Measurements from ENCODE around the gene UBE2H.
A peak's percentile ranks its signal among the peaks of the same experiment; 100 is the strongest.
"Not testable (repeated sequence)": the region's sequence is repeated elsewhere in the genome, so short reads cannot be mapped to it uniquely, and the experiment has no call there.

Gene UBE2H

DNA sequence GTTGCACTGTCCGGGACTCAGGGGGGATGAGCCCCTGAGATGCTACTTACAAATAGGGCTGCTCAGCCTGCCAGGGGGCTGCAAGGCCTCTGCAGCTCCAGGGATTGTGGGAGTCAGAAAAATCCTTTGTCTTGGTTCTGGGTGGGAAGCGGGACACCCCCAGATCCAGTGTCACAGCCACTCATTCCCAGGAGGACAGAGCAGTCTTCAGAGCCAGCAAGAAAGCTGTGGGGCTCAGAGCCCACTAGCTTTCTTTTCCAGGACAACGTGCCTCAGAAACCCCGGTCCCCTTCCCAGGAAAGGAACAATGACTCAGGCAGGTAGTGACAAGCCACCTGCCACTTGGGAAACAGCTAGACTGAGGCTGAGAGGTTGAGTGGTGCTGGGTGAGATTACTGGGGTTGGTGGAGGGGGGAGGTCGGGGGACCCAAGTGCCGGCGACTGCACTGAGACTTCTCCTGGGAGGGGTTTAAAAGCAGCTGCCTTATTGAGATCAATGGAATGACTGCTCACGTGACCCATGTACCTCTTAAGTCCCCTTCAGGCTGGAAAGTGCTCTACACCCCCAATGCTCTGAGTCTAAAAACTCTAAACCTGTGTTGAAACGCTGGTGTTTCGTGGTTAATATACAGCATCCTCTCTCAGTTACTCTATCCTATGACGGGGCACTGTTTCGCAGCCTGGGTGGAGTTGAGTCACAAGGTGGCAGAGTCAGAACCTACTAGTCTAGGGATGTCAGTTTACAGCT, 123.6 kb downstream of the UBE2H start:
- H3K4me3 ChIP-seq (ENCODE audit: low read depth, low read length) = no peak overlapping the region
- TF ChIP-seq, protein P1, sequence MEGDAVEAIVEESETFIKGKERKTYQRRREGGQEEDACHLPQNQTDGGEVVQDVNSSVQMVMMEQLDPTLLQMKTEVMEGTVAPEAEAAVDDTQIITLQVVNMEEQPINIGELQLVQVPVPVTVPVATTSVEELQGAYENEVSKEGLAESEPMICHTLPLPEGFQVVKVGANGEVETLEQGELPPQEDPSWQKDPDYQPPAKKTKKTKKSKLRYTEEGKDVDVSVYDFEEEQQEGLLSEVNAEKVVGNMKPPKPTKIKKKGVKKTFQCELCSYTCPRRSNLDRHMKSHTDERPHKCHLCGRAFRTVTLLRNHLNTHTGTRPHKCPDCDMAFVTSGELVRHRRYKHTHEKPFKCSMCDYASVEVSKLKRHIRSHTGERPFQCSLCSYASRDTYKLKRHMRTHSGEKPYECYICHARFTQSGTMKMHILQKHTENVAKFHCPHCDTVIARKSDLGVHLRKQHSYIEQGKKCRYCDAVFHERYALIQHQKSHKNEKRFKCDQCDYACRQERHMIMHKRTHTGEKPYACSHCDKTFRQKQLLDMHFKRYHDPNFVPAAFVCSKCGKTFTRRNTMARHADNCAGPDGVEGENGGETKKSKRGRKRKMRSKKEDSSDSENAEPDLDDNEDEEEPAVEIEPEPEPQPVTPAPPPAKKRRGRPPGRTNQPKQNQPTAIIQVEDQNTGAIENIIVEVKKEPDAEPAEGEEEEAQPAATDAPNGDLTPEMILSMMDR (IDR thresholded peaks at IDR 0.05; ENCODE audit: insufficient read depth, low read depth, low read length, missing control alignments) = no peak
- peak; percentile 27 for DNase-seq (ENCODE audit: low read depth)

DNA sequence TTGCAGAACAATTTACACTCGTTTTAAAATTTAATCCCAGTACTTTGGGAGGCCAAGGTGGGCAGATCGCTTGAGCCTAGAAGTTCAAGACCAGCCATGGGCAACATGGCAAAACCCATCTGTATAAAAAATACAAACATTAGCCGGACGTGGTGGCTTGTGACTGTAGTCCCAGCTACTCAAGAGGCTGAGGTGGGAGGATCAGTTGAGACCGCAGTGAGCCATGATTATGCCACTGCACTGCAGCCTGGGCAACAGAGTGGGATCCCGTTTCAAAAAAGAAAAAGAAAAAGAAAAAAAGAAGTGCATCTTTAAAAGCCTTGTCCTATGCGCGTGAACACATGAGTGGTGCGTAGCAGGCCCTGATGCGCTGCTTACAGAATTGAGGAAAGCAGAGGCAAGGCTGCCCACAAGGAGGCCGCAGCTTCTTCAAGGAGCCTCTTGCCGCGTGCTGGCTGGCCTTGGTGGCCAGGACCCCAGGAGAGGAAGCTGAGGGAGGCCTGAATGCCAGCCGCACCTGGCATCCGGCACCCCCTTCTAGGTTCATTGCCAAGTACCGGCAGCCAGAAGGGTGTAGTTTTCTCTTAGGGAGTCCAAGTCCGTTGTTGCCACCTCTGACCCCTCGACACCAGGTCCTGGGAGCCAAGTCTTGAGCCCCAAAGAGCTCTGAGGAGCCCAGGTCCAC, 124.5 kb downstream of the UBE2H start:
- DNase-seq (ENCODE audit: low read depth) = no peak
- TF ChIP-seq, protein P1 (IDR thresholded peaks at IDR 0.05; ENCODE audit: insufficient read depth, low read depth, low read length, missing control alignments) = no peak
- no peak overlapping the region for H3K4me3 ChIP-seq (ENCODE audit: low read depth, low read length)

DNA sequence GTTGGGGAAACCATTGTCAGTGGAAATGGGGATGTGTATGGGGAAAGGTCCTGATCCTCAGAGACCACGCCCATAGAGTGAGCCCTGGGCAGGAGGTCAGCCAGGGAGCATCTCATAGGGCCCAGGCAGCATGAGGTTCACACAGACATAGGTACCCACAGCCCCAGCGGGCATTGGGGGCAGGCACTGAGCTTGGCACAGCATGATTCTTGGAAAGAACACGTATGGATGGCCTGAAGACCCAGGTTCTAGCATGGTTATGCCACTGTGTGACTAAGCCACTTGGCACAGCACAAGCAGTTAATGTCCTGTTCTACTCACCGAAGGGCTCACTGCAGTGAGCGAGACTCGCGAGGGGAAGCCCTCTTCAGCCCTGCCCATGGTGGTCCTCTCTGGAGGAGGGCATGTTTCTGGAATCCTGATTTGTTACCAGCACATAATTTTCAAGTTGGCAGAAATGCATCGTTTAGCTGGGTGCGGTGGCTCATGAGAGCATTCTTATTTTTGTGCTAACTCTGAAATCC, 125.2 kb downstream of the UBE2H start:
- TF ChIP-seq, protein P1 (IDR thresholded peaks at IDR 0.05; ENCODE audit: insufficient read depth, low read depth, low read length, missing control alignments) = no peak
- no peak overlapping the region for H3K4me3 ChIP-seq (ENCODE audit: low read depth, low read length)
- no peak for DNase-seq (ENCODE audit: low read depth)

DNA sequence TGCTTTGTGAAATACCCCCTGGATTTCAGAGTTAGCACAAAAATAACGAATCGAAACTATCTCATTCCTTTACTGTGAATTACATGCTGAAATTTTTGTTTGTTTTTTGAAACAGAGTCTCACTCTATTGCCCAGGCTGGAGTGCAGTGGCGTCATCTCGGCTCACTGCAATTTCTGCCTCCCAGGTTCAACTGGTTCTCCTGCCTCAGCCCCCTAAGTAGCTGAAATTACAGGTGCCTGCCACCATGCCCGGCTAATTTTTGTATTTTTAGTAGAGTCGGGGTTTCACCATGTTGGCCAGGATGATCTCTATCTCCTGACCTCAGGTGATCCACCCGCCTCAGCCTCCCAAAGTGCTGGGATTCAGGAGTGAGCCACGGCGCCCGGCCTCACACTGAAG, 125.9 kb downstream of the UBE2H start:
- DNase-seq (ENCODE audit: low read depth); H3K4me3 ChIP-seq (ENCODE audit: low read depth, low read length): not testable (repeated sequence)

DNA sequence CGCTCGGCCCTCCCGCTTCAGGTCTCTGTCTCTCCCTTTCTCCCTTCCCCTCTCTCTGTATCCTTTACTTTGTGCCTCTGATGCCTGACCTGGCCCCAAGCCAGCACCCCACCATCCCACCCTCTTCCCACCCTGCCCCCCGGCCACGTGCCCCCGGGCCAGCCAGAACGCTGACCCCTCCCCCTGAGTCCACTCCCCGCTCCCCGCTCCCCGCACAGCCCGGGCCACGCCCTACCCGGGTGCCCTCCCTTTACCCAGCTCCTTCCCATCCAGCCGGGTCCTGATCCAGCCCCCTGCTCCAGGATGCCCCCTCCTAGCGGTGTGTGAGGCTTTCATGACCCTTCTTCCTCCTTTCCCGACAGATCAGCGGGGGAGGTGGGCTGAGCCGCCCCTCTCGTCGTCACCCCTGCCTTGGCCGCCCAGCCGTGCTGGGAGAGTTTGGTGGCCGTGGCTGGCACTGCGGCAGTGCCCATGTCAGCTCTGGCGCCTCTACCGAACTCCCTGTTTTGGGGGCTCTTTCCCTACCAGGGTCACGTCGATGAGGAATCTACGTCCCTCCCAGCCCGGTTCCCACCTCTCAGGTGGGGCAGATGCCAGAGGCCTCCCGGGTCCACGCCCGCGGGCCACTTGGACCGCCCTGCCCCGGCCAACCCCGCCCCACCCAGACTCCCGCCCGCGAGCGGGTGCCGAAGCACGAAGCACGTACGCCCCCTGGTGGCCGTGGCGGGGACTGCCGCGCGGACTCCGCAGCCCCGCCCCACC, 127.4 kb downstream of the UBE2H start:
- peak overlapping the region; percentile 82 for H3K4me3 ChIP-seq (ENCODE audit: low read depth, low read length)
- TF ChIP-seq, protein P1 (IDR thresholded peaks at IDR 0.05; ENCODE audit: insufficient read depth, low read depth, low read length, missing control alignments) = peak; percentile 70
- DNase-seq (ENCODE audit: low read depth) = peak; percentile 82

DNA sequence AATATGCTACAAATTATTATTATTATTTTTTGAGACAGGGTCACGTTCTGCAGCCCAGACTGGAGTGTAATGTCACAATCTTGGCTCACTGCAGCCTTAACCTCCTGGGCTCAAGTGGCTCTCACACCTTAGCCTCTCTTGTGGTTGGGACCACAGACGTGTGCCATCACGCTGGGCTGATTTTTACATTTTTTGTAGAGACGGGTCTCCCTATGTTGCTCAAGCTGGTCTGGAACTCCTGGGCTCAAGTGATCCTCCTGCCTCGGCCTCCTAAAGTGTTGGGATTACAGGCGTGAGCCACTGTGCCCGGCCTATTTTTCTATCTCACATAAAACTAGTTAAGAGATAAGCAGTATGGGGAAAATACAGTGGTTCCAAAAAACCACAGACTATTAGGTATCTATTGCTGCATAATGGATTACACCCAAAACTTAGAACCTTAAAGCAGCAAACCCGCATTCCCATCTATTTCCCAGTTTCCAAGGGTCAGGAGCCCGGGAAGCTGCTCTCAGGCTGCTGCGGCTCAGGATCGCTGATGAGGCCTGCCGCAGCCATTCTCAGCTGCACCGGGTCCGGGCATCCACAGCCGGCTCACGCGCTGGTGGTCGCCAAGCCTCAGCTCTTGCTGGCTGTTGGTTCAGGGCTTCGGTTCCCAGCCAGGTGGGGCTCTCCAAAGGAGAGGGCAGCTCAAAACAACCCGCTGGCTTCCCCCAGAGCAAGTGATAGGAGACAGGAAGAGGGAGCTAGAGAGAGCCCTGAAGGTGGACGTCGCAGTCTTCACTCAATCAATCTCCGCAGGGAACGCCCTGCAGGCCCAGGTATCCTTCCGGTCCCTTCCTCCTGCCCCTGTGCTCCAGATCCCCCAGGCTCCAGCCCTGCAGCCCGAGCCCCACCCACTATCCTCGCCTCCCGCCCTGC, 128.2 kb downstream of the UBE2H start:
- TF ChIP-seq, protein P1 (IDR thresholded peaks at IDR 0.05; ENCODE audit: insufficient read depth, low read depth, low read length, missing control alignments) = peak; percentile 21
- peak; percentile 76 for DNase-seq (ENCODE audit: low read depth)

DNA sequence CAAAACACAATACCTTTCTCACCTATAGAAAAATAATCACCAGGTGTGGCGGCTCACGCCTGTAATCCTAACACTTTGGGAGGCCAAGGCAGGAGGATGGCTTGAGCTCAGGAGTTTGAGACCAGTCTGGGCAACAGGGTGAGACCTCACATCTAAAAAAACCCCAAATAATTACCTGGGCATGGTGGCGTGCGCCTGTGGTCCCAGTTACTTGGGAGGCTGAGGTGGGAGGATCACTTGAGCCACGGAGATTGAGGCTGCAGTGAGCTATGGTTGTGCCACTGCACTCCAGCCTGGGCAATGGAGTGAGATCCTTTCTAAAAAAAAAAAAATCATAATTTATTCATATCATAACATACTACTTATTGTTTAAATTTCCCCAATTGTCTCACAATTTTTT, 129.6 kb downstream of the UBE2H start:
- H3K4me3 ChIP-seq (ENCODE audit: low read depth, low read length); DNase-seq (ENCODE audit: low read depth): not testable (repeated sequence)

More for the DNA sequence above, 128.2 kb downstream of the UBE2H start:
- peak overlapping the region; percentile 82 for H3K4me3 ChIP-seq (ENCODE audit: low read depth, low read length)
